Kidney (tissue), 14 donors: ENCODE data around the gene HOXC11. TPM values are rescaled to one million over a fixed set of nuclear protein-coding genes. Genes with fewer than 3 reads are reported as not detected.

Source experiments
- DNase-seq, 5 donors: peaks; one replicate each; pipeline ENCODE4 v3.0.0-alpha.2; 2013 to 2020
- FAIRE-seq: peaks from 2 replicates; lab custom pipeline; 2012; peaks lifted over from hg19 to GRCh38; lab: Jason Lieb, UNC
- H3K27ac ChIP-seq, 2 donors: one replicate each; pipeline ENCODE4 v1.7.0; 2013; ENCODE audit warnings: low read depth in 2 of 2, low read length in 2 of 2, inconsistent platforms in 1 of 2
- H3K27me3 ChIP-seq: one replicate; pipeline ENCODE4 v1.7.1; 2013; ENCODE audit warnings: low read length, inconsistent platforms; ENCODE audit not compliant: control insufficient read depth, insufficient read depth
- H3K36me3 ChIP-seq, 3 donors: one replicate each; pipeline versions ENCODE4 v1.7.0 to v1.7.1; 2013; ENCODE audit warnings: low read length in 3 of 3, control low read depth in 1 of 3, inconsistent platforms in 1 of 3; ENCODE audit not compliant: insufficient read depth in 3 of 3, control insufficient read depth in 2 of 3
- H3K4me1 ChIP-seq, 3 donors: one replicate each; pipeline versions ENCODE4 v1.7.0 to v1.7.1; 2013; ENCODE audit warnings: low read length in 3 of 3, inconsistent platforms in 1 of 3, low read depth in 1 of 3; ENCODE audit not compliant: control insufficient read depth in 2 of 3, insufficient read depth in 2 of 3
- H3K4me3 ChIP-seq, 3 donors: one replicate each; pipeline versions ENCODE4 v1.7.0 to v1.8.1; 2013; ENCODE audit warnings: low read length in 3 of 3, control low read depth in 1 of 3, inconsistent platforms in 1 of 3
- H3K9ac ChIP-seq, 3 donors: one replicate each; pipeline versions ENCODE4 v1.7.0 to v1.7.1; 2013; ENCODE audit warnings: low read length in 3 of 3, control low read depth in 1 of 3, inconsistent platforms in 1 of 3
- H3K9me3 ChIP-seq, 3 donors: one replicate each; pipeline versions ENCODE4 v1.7.0 to v1.7.1; 2013; ENCODE audit warnings: low read length in 3 of 3, control low read depth in 1 of 3, inconsistent platforms in 1 of 3; ENCODE audit not compliant: control insufficient read depth in 2 of 3, insufficient read depth in 1 of 3
- CTCF ChIP-seq: IDR thresholded peaks from 3 replicates; pipeline ENCODE4 v1.5.1; 2012; ENCODE audit warnings: mild to moderate bottlenecking, moderate library complexity, borderline replicate concordance; ENCODE audit not compliant: insufficient read depth; ENCODE audit errors: extremely low read depth
- intact Hi-C: fragments of 100-400 bp; cut with DNase I; formaldehyde crosslinking; loops from one replicate; pipeline ENCODE4 v1.11.1; 2022
- polyA plus RNA-seq: library from polyadenylated mRNA; stranded (reverse); fragments of 350-450 nt; fragmentation: Illumina TruSeq; extraction: RNeasy Lipid Tissue Mini Kit (QIAGEN cat#74804); gene quantifications from one replicate; pipeline ENCODE4 v1.2.3, GENCODE V29; 2014; ENCODE audit warnings: low read depth, low replicate concordance; ENCODE audit not compliant: insufficient read depth
- total RNA-seq: library from RNA; stranded (reverse); fragmentation: NEBNext Ultra II Directional; extraction: Animal tissue kit (Norgen Biotek cat#: 25700); gene quantifications from one replicate; pipeline ENCODE4 v1.2.1, GENCODE V29; 2021
- donor health status: control.
- donor health status: control.
- donor health status: control.
- donor health status: control.
- donor health status: control.
- donor health status: DM: yes; HTN: yes; CAD: no.
- donor health status: Normal renal cell carcinoma (clear cell type).

The HOXC11 gene
- total and polyA plus RNA-seq, 2 donors from 2014 or later: 0.75 to 1.4 TPM

GRCh38 chr12:53949631-53950436 lies 23.1 kb upstream of the HOXC11 start:
- Histone ChIP-seq H3K27me3 (peaks cover 82% of the 10 kb centered on the region), H3K4me3 (no peak overlapping the region), H3K9ac (no peak overlapping the region), H3K4me1 (no peaks in the 10 kb centered on the region), H3K9me3 (no peaks in the 10 kb centered on the region), H3K27ac (no peak overlapping the region), H3K36me3 (no peaks in the 10 kb centered on the region)
- intact Hi-C loops: no loop called here
- FAIRE-seq (no peak), DNase-seq (no peak)
- TF ChIP-seq CTCF: no peak

- Histone ChIP-seq H3K27ac (no peak overlapping the region), H3K4me3 (no peak overlapping the region), H3K9me3 (no peaks in the 10 kb centered on the region), H3K9ac (no peak overlapping the region), H3K4me1 (no peaks in the 10 kb centered on the region), H3K27me3 (peaks cover 79% of the 10 kb centered on the region), H3K36me3 (no peaks in the 10 kb centered on the region)
- TF ChIP-seq CTCF: no peak
- no peak for FAIRE-seq
- DNase-seq: no peak
- intact Hi-C loops: no loop called here
Measured at GRCh38 chr12:53950437-53950773, 22.5 kb upstream of the HOXC11 start.

- TF ChIP-seq CTCF: no peak
- Histone ChIP-seq H3K4me3 (no peak overlapping the region), H3K9ac (no peak overlapping the region), H3K4me1 (no peaks in the 10 kb centered on the region), H3K9me3 (no peaks in the 10 kb centered on the region), H3K27ac (no peak overlapping the region), H3K36me3 (no peaks in the 10 kb centered on the region), H3K27me3 (peaks cover 79% of the 10 kb centered on the region)
- FAIRE-seq (no peak), DNase-seq (peak in 1 of 5 donors; percentile 64)
- intact Hi-C loops: no loop called here
Measured at GRCh38 chr12:53950789-53951576, 21.9 kb upstream of the HOXC11 start.
